ENCODE results near the gene WDR64.

DNA sequence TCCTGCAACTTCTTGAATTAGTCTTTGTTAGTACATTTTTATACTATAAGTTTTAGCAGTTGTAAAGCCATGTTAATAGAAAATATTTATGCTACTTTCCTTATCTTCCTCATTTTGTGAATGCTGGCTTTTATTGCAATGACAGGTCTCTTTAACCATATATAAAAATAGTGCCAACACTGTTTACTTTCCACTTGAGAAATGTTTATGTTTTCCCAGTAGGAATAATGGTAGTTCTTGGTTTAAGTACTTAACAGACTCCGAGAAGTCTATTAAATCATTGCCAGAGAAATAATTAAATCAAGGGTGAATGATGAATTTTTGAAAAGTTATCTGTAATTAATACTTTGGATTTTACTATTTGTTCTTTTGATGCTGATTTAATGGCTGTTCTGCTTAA, 21.6 kb upstream of the WDR64 start:
- no peak for TF ChIP-seq CTCF (IDR thresholded peaks at IDR 0.05; ENCODE audit: poor library complexity, severe bottlenecking)
- no peak for TF ChIP-seq TAF1 (IDR thresholded peaks at IDR 0.05; ENCODE audit: low read depth)
- TF ChIP-seq REST (IDR thresholded peaks at IDR 0.05; ENCODE audit: borderline replicate concordance): no peak

All from neural cell (in vitro differentiated cells).